Measurements from ENCODE around the gene ME3.
"Not testable (repeated sequence)": the region's sequence is repeated elsewhere in the genome, so short reads cannot be mapped to it uniquely, and the experiment has no call there.

ME3 gene

GRCh38 chr11:86569109-86569508 is 103.3 kb downstream of the ME3 start:
- TF ChIP-seq JUND (IDR thresholded peaks at IDR 0.05; ENCODE audit: low read depth): no peak
- no peak for DNase-seq (ENCODE audit: low read depth in 1 of 2, low spot score in 1 of 2)
- in situ Hi-C loops (cut with HindIII; ENCODE audit: low pct_unique_long_range_greater_than_20kb, low sequenced_read_pairs): no loop called here

GRCh38 chr11:86565801-86566312 is 106.6 kb downstream of the ME3 start:
- no peak for TF ChIP-seq JUND (IDR thresholded peaks at IDR 0.05; ENCODE audit: low read depth)
- no peak for DNase-seq (ENCODE audit: low read depth in 1 of 2, low spot score in 1 of 2)
- in situ Hi-C loops (cut with HindIII; ENCODE audit: low pct_unique_long_range_greater_than_20kb, low sequenced_read_pairs): no loop called here

DNA sequence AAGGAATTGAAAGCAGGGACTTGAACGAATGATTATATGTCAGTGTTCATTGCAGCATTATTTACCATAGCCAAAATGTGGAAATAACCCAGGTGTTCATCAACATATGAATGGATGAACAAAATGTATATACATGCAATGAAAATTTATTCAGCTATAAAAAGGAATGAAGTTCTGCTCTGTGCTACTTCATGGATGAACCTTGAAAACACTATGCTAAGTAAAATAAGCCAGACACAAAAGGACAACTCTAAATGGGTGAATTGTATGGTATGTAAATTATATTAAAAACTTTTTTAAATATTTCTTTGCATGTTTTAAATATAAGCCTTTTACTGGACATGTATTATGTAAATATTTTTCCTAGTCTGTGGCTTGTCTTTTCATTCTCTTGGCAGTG is 107.0 kb downstream of the ME3 start:
- TF ChIP-seq JUND (IDR thresholded peaks at IDR 0.05; ENCODE audit: low read depth): no peak
- DNase-seq (ENCODE audit: low read depth in 1 of 2, low spot score in 1 of 2): no peak
- in situ Hi-C loops (cut with HindIII; ENCODE audit: low pct_unique_long_range_greater_than_20kb, low sequenced_read_pairs): no loop called here

GRCh38 chr11:86562842-86563241 is 109.6 kb downstream of the ME3 start:
- in situ Hi-C loops (cut with HindIII; ENCODE audit: low pct_unique_long_range_greater_than_20kb, low sequenced_read_pairs); DNase-seq (ENCODE audit: low read depth in 1 of 2, low spot score in 1 of 2): not testable (repeated sequence)

DNA sequence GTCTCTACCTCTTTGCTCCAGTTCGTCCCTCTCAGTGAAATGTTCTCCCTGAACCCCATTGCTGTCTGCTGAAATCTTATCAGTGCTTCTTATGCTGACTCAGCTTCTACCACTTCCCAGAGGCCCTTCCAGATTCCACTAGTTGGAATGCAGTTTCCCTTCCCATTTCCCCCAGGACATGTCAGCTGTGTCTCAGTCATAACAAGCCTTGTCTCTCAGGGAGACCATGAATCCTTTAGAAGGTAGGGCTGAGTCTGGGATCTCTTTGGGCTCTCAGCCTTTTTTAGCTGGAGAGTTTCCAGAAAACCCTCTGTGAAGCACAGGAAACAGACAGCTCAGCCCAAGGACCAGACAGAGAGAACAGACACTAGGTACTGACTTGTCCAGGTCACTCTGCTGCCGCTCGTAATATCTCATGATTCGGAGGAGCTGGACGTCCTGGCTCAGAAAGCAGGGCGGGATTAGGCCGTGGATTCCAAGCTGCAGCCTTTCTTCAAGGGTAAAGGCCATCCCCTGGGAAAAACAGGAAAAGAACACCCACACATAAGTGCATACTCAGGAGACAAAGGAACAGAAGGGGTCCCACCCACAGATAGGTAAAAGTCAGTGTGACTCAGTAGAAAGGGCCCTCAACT is 113.0 kb downstream of the ME3 start:
- no peak for TF ChIP-seq JUND (IDR thresholded peaks at IDR 0.05; ENCODE audit: low read depth)
- no peak for DNase-seq (ENCODE audit: low read depth in 1 of 2, low spot score in 1 of 2)
- in situ Hi-C loops (cut with HindIII; ENCODE audit: low pct_unique_long_range_greater_than_20kb, low sequenced_read_pairs): no loop called here

DNA sequence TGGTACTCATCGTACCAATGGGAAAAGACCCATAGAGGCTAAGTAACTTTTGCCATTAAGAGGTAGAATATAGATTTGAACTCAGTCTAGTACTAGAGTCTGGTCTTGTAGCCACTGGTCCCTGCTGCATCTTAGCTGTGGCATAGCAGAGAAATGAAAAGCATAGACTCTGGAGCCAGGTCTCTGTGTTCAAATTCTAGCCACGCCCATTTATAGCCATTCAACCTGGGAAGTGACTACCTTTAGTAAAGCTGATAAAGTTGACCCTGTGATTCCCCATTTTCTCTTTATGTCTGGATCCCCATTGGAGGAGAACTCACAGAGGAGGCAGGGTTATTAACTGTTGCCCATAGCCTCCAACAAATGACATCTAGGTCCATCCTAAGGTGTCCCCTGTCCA is 113.6 kb downstream of the ME3 start:
- TF ChIP-seq JUND (IDR thresholded peaks at IDR 0.05; ENCODE audit: low read depth): no peak
- no peak for DNase-seq (ENCODE audit: low read depth in 1 of 2, low spot score in 1 of 2)
- in situ Hi-C loops (cut with HindIII; ENCODE audit: low pct_unique_long_range_greater_than_20kb, low sequenced_read_pairs): no loop called here

DNA sequence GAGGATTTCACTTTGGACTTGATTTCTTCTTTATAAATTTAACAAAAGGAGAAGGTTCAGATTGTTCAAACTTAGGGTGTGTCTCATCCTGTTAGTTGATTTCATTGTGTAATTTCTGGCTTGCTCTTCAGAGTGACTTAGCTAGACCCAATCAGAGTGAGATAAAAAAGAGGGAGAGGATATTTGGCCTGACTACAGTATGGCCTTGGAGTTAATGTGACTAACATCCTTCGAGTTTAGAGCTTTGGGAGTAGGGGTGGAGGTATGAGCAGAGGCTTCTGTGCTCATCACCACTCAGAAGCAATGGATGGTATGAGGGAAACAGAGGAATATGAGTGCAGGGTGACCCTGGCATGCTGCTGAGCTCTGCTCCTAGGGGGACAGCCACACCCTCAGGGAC is 114.2 kb downstream of the ME3 start:
- in situ Hi-C loops (cut with HindIII; ENCODE audit: low pct_unique_long_range_greater_than_20kb, low sequenced_read_pairs): no loop called here
- DNase-seq (ENCODE audit: low read depth in 1 of 2, low spot score in 1 of 2): no peak
- TF ChIP-seq JUND (IDR thresholded peaks at IDR 0.05; ENCODE audit: low read depth): no peak

GRCh38 chr11:86555866-86556265 is 116.5 kb downstream of the ME3 start:
- in situ Hi-C loops (cut with HindIII; ENCODE audit: low pct_unique_long_range_greater_than_20kb, low sequenced_read_pairs): no loop called here
- no peak for TF ChIP-seq JUND (IDR thresholded peaks at IDR 0.05; ENCODE audit: low read depth)
- no peak for DNase-seq (ENCODE audit: low read depth in 1 of 2, low spot score in 1 of 2)

GRCh38 chr11:86555401-86555800 is 117.0 kb downstream of the ME3 start:
- TF ChIP-seq JUND (IDR thresholded peaks at IDR 0.05; ENCODE audit: low read depth): no peak
- DNase-seq (ENCODE audit: low read depth in 1 of 2, low spot score in 1 of 2): no peak
- in situ Hi-C loops (cut with HindIII; ENCODE audit: low pct_unique_long_range_greater_than_20kb, low sequenced_read_pairs): no loop called here

GRCh38 chr11:86553265-86553664 is 119.2 kb downstream of the ME3 start:
- DNase-seq (ENCODE audit: low read depth in 1 of 2, low spot score in 1 of 2): no peak
- TF ChIP-seq JUND (IDR thresholded peaks at IDR 0.05; ENCODE audit: low read depth): no peak
- in situ Hi-C loops (cut with HindIII; ENCODE audit: low pct_unique_long_range_greater_than_20kb, low sequenced_read_pairs): no loop called here

GRCh38 chr11:86551288-86552092 is 120.9 kb downstream of the ME3 start:
- in situ Hi-C loops (cut with HindIII; ENCODE audit: low pct_unique_long_range_greater_than_20kb, low sequenced_read_pairs): no loop called here
- no peak for TF ChIP-seq JUND (IDR thresholded peaks at IDR 0.05; ENCODE audit: low read depth)
- DNase-seq (ENCODE audit: low read depth in 1 of 2, low spot score in 1 of 2): peak in 1 of 2 experiments; percentile 27

DNA sequence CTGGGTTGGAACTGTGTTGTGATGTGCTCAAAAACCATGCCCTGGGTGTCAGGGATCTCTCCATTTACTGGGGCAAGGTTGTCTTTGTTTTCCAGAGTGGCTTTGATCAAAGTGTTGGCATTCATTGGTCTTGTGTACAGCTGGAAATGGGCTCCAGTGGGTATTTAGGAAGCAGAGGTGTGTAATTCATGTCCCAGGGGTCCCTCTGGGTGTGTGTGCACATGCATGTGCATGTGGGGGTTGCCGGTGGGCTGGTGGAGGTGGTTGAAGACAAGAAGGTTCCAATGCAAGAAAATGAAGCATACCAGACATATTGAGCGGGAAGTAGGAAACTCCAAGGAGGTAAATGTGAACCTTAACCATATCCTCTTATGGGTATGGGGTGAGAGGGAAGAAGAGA is 121.7 kb downstream of the ME3 start:
- in situ Hi-C loops (cut with HindIII; ENCODE audit: low pct_unique_long_range_greater_than_20kb, low sequenced_read_pairs): no loop called here
- TF ChIP-seq JUND (IDR thresholded peaks at IDR 0.05; ENCODE audit: low read depth): no peak
- DNase-seq (ENCODE audit: low read depth in 1 of 2, low spot score in 1 of 2): no peak

DNA sequence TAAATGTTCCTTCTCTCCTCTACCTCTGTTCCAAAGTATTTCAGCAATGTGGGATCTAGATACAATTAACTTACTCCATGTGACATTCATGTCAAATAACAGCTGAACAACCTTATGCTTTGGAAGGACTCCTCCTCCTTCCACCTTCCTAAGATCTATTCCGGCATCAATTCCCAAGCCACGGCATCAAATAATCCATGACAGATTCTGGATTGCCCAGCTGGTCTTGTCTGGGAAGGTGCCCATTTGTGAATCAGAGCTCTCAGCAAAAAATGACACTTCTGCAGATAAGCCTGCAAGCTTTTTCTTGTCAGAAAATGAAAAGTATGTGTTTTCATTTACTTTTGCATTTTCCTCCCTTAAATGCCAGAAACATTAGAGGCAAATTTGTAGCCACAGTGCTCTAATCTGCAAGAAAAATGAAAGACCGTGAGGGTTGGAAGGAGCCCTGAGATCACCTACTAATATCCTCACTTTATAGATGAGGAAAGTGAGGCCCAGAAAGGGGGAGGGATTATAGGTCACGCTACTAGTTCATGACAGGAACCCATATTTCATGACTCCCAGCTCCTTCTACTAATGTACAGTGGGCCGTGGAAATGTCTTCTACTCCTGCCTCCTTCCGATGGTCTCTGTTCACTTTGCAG is 124.0 kb downstream of the ME3 start:
- in situ Hi-C loops (cut with HindIII; ENCODE audit: low pct_unique_long_range_greater_than_20kb, low sequenced_read_pairs): no loop called here
- TF ChIP-seq JUND (IDR thresholded peaks at IDR 0.05; ENCODE audit: low read depth): no peak
- DNase-seq (ENCODE audit: low read depth in 1 of 2, low spot score in 1 of 2): no peak

Data from T47D (cell line).